SK-N-MC (cell line): Measurements from ENCODE around the gene SPAG4.

Experiments
- EZH2 ChIP-seq: fragments of 200-600 bp; sonication (generic); IDR thresholded peaks from one replicate; pipeline ENCODE4 v1.6.1; 2017; ENCODE audit warnings: antibody characterized with exemption
- POLR2AphosphoS5 ChIP-seq: IDR thresholded peaks from 2 replicates; pipeline ENCODE4 v1.6.1; 2012; ENCODE audit warnings: mild to moderate bottlenecking, low read depth, low read length, borderline replicate concordance

DNA sequence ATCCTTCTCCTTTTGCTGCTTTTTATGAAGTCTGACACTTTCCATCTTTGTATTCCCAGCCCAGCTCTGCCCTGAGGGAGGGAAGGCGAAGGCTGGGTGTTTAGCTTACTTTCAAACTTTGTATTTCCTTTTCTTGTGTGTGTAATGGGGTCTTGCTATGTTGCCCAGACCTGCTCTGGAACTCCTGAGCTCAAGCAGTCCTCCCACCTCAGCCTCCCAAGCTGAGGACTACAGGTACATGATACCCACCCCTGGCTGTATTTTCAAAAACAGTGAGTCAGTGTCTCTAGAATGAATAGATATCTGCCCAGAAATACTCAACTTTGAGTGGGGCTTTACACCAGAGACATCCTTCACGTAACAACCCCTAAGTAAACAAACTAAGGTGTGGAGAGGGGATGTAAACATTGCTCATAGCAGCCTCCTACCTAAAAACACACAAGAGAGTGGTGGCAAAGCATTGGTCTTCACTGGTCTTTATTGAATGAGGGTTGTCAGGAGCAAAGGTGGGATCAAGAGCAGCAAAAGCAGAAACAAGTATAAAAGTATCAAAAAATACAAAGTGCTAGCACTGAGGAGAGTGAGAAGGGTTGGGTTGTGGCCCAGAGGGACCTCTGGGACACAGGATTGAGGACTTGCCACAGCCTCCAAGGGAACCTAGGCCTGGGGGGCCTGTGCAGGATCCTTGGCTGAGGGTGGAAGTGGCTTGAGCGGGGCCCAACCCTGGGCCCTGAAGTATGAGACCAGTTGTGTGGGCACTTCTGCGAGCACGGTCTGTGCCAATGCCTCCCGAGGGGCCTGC lies 10.2 kb downstream of the SPAG4 start:
- no peak for TF ChIP-seq POLR2AphosphoS5
- no peak for TF ChIP-seq EZH2
